ENCODE data around the gene KTN1. TPM values are rescaled to one million over a fixed set of nuclear protein-coding genes. Genes with fewer than 3 reads are reported as not detected.
A peak's percentile ranks its signal among the peaks of the same experiment; 100 is the strongest.

KTN1 gene
- total and polyA plus RNA-seq, 2 experiments from 2014 or later: 124 to 607 TPM

DNA sequence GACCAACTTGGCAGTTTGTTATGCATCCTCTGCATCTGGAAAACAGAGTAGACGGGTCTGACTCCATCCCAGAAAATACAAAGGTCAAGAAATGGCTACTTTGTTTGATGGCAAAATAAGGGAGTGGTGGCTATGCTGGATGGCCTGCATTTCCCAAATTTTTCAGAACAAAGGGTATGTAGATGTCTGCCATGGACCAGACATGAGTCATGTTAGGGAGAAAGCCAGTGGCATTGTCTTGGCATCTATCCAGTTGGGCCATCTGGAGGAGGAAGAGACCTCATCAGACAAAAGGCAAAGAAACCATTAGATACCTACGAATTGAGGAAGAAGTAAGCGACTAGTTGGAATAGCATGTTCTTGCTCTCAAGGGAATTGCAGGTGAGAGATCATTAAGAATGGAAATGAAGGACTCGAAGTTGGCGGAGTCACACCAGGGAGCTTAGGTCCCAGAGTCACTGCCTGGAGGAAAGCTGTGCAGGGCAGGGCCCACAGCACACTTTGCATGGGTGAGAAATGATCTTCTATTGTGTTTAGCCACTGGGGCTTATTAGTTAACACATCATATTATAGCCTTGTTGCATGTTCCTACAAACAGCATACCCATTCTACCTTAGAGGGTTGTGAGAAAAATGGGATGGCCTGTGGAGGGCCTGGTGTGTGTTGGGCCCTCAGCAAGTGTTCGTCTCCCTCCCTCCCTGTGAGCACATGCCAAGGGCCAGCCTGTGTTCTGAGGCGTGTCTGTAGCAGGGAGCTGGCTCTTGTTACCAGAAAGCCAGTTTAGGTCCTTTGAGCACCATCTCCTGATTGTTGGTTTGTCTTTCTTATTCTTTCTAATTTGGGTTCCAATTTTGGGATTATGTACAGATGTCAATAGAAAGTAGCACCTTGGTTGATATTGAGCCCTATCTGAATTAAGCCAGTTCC is 119.4 kb downstream of the KTN1 start:
- H4K20me1 ChIP-seq (replicated peaks; ENCODE audit: insufficient read depth): no peaks in the 10 kb centered on the region; the same call in 1 of the 2 replicates
- no peak overlapping the region for H3K27ac ChIP-seq (ENCODE audit: low read depth)
- ATAC-seq (peak; percentile 38; the same call in 2 of the 3 replicates), DNase-seq (ENCODE audit: low spot score) (peak; percentile 56)
- H3K9me2 ChIP-seq (ENCODE audit: insufficient read depth): peaks cover 15% of the 10 kb centered on the region
- Mint-ChIP-seq H3K4me3 (no peak overlapping the region), H3K36me3 (ENCODE audit: low read depth) (peaks cover 2% of the 10 kb centered on the region; the same call in 1 of the 3 replicates), H3K4me1 (peaks cover 20% of the 10 kb centered on the region), H3K27me3 (ENCODE audit: insufficient read depth, low read depth, poor library complexity) (peaks cover 1% of the 10 kb centered on the region), H3K27ac (no peak overlapping the region), H3K9me3 (no peaks in the 10 kb centered on the region)
- H2AFZ ChIP-seq: no peak overlapping the region
- no peaks in the 10 kb centered on the region for H3K36me3 ChIP-seq (ENCODE audit: insufficient read depth)
- no peaks in the 10 kb centered on the region for H3K27me3 ChIP-seq (ENCODE audit: insufficient read depth)
- no peak overlapping the region for H3K4me3 ChIP-seq
- no peaks in the 10 kb centered on the region for H3F3A ChIP-seq (replicated peaks; ENCODE audit: low read depth)
- no peak overlapping the region for H3K4me2 ChIP-seq
- H3K4me1 ChIP-seq (ENCODE audit: insufficient read depth): peaks cover 7% of the 10 kb centered on the region; the same call in 1 of the 2 replicates
- TF ChIP-seq, protein P1, sequence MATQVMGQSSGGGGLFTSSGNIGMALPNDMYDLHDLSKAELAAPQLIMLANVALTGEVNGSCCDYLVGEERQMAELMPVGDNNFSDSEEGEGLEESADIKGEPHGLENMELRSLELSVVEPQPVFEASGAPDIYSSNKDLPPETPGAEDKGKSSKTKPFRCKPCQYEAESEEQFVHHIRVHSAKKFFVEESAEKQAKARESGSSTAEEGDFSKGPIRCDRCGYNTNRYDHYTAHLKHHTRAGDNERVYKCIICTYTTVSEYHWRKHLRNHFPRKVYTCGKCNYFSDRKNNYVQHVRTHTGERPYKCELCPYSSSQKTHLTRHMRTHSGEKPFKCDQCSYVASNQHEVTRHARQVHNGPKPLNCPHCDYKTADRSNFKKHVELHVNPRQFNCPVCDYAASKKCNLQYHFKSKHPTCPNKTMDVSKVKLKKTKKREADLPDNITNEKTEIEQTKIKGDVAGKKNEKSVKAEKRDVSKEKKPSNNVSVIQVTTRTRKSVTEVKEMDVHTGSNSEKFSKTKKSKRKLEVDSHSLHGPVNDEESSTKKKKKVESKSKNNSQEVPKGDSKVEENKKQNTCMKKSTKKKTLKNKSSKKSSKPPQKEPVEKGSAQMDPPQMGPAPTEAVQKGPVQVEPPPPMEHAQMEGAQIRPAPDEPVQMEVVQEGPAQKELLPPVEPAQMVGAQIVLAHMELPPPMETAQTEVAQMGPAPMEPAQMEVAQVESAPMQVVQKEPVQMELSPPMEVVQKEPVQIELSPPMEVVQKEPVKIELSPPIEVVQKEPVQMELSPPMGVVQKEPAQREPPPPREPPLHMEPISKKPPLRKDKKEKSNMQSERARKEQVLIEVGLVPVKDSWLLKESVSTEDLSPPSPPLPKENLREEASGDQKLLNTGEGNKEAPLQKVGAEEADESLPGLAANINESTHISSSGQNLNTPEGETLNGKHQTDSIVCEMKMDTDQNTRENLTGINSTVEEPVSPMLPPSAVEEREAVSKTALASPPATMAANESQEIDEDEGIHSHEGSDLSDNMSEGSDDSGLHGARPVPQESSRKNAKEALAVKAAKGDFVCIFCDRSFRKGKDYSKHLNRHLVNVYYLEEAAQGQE (IDR thresholded peaks at IDR 0.05; ENCODE audit: unreplicated experiment): no peak
- TF ChIP-seq ZNF114 (CRISPR knock-in tag; IDR thresholded peaks at IDR 0.05) (no peak), JUNB (IDR thresholded peaks at IDR 0.05; ENCODE audit: unreplicated experiment) (no peak), STAT1 (IDR thresholded peaks at IDR 0.05; ENCODE audit: unreplicated experiment) (no peak), CREB1 (CRISPR knock-in tag; IDR thresholded peaks at IDR 0.05; ENCODE audit: low read depth) (no peak), ZNF331 (CRISPR knock-in tag; IDR thresholded peaks at IDR 0.05; ENCODE audit: low read depth) (no peak), NANOG (IDR thresholded peaks at IDR 0.05; ENCODE audit: borderline replicate concordance) (no peak), EZH2 (IDR thresholded peaks at IDR 0.05; ENCODE audit: low read depth, unreplicated experiment) (no peak), POLR2AphosphoS5 (IDR thresholded peaks at IDR 0.05; ENCODE audit: low read depth) (no peak), EZH2phosphoT487 (IDR thresholded peaks at IDR 0.05; ENCODE audit: unreplicated experiment) (no peak)
- TF ChIP-seq, protein P2, sequence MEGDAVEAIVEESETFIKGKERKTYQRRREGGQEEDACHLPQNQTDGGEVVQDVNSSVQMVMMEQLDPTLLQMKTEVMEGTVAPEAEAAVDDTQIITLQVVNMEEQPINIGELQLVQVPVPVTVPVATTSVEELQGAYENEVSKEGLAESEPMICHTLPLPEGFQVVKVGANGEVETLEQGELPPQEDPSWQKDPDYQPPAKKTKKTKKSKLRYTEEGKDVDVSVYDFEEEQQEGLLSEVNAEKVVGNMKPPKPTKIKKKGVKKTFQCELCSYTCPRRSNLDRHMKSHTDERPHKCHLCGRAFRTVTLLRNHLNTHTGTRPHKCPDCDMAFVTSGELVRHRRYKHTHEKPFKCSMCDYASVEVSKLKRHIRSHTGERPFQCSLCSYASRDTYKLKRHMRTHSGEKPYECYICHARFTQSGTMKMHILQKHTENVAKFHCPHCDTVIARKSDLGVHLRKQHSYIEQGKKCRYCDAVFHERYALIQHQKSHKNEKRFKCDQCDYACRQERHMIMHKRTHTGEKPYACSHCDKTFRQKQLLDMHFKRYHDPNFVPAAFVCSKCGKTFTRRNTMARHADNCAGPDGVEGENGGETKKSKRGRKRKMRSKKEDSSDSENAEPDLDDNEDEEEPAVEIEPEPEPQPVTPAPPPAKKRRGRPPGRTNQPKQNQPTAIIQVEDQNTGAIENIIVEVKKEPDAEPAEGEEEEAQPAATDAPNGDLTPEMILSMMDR (conservative IDR thresholded peaks at IDR 0.05; ENCODE audit: low read depth in 2 of 2): no peak
- TF ChIP-seq, protein P3, sequence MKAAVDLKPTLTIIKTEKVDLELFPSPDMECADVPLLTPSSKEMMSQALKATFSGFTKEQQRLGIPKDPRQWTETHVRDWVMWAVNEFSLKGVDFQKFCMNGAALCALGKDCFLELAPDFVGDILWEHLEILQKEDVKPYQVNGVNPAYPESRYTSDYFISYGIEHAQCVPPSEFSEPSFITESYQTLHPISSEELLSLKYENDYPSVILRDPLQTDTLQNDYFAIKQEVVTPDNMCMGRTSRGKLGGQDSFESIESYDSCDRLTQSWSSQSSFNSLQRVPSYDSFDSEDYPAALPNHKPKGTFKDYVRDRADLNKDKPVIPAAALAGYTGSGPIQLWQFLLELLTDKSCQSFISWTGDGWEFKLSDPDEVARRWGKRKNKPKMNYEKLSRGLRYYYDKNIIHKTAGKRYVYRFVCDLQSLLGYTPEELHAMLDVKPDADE (IDR thresholded peaks at IDR 0.05): no peak
- TF ChIP-seq, protein P4, sequence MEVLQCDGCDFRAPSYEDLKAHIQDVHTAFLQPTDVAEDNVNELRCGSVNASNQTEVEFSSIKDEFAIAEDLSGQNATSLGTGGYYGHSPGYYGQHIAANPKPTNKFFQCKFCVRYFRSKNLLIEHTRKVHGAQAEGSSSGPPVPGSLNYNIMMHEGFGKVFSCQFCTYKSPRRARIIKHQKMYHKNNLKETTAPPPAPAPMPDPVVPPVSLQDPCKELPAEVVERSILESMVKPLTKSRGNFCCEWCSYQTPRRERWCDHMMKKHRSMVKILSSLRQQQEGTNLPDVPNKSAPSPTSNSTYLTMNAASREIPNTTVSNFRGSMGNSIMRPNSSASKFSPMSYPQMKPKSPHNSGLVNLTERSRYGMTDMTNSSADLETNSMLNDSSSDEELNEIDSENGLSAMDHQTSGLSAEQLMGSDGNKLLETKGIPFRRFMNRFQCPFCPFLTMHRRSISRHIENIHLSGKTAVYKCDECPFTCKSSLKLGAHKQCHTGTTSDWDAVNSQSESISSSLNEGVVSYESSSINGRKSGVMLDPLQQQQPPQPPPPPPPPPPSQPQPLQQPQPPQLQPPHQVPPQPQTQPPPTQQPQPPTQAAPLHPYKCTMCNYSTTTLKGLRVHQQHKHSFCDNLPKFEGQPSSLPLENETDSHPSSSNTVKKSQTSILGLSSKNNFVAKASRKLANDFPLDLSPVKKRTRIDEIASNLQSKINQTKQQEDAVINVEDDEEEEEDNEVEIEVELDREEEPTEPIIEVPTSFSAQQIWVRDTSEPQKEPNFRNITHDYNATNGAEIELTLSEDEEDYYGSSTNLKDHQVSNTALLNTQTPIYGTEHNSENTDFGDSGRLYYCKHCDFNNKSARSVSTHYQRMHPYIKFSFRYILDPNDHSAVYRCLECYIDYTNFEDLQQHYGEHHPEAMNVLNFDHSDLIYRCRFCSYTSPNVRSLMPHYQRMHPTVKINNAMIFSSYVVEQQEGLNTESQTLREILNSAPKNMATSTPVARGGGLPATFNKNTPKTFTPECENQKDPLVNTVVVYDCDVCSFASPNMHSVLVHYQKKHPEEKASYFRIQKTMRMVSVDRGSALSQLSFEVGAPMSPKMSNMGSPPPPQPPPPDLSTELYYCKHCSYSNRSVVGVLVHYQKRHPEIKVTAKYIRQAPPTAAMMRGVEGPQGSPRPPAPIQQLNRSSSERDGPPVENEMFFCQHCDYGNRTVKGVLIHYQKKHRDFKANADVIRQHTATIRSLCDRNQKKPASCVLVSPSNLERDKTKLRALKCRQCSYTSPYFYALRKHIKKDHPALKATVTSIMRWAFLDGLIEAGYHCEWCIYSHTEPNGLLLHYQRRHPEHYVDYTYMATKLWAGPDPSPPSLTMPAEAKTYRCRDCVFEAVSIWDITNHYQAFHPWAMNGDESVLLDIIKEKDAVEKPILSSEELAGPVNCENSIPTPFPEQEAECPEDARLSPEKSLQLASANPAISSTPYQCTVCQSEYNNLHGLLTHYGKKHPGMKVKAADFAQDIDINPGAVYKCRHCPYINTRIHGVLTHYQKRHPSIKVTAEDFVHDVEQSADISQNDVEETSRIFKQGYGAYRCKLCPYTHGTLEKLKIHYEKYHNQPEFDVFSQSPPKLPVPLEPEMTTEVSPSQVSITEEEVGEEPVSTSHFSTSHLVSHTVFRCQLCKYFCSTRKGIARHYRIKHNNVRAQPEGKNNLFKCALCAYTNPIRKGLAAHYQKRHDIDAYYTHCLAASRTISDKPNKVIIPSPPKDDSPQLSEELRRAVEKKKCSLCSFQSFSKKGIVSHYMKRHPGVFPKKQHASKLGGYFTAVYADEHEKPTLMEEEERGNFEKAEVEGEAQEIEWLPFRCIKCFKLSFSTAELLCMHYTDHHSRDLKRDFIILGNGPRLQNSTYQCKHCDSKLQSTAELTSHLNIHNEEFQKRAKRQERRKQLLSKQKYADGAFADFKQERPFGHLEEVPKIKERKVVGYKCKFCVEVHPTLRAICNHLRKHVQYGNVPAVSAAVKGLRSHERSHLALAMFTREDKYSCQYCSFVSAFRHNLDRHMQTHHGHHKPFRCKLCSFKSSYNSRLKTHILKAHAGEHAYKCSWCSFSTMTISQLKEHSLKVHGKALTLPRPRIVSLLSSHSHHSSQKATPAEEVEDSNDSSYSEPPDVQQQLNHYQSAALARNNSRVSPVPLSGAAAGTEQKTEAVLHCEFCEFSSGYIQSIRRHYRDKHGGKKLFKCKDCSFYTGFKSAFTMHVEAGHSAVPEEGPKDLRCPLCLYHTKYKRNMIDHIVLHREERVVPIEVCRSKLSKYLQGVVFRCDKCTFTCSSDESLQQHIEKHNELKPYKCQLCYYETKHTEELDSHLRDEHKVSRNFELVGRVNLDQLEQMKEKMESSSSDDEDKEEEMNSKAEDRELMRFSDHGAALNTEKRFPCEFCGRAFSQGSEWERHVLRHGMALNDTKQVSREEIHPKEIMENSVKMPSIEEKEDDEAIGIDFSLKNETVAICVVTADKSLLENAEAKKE (CRISPR knock-in tag; IDR thresholded peaks at IDR 0.05): no peak
- no peaks in the 10 kb centered on the region for H3K79me2 ChIP-seq (replicated peaks; ENCODE audit: insufficient read depth)
